Kidney glomerular epithelial cell (primary cell): ENCODE results near the gene SUPT3H.
A peak's percentile ranks its signal among the peaks of the same experiment; 100 is the strongest.
"Not testable (repeated sequence)": the region's sequence is repeated elsewhere in the genome, so short reads cannot be mapped to it uniquely, and the experiment has no call there.

Experiments
- DNase-seq: peaks from one replicate; lab custom pipeline; 2025; lab: John Stamatoyannopoulos, UW

Gene SUPT3H

GRCh38 chr6:44898296-44898930, 479.3 kb downstream of the SUPT3H start:
- DNase-seq, result peak; percentile 44

GRCh38 chr6:44897316-44897715, 480.4 kb downstream of the SUPT3H start:
- DNase-seq, result no peak

- no peak for DNase-seq
Measured at GRCh38 chr6:44896701-44897100, 481.0 kb downstream of the SUPT3H start.

- DNase-seq, result no peak
Measured at GRCh38 chr6:44892579-44892978, 485.2 kb downstream of the SUPT3H start.

- not testable (repeated sequence) for DNase-seq
Measured at GRCh38 chr6:44879071-44879470, 498.7 kb downstream of the SUPT3H start.

GRCh38 chr6:44876638-44877037, 501.1 kb downstream of the SUPT3H start:
- DNase-seq, result not testable (repeated sequence)

- peak; percentile 48 for DNase-seq
Measured at GRCh38 chr6:44869321-44869897, 508.3 kb downstream of the SUPT3H start.

- no peak for DNase-seq
Measured at GRCh38 chr6:44868910-44869309, 508.8 kb downstream of the SUPT3H start.

- no peak for DNase-seq
Measured at GRCh38 chr6:44868335-44868668, 509.4 kb downstream of the SUPT3H start.

GRCh38 chr6:44867571-44868334, 510.0 kb downstream of the SUPT3H start:
- DNase-seq, result no peak

- DNase-seq, result not testable (repeated sequence)
Measured at GRCh38 chr6:44865184-44865583, 512.5 kb downstream of the SUPT3H start.

GRCh38 chr6:44859901-44860410, 517.8 kb downstream of the SUPT3H start:
- no peak for DNase-seq

GRCh38 chr6:44858998-44859397, 518.7 kb downstream of the SUPT3H start:
- DNase-seq, result no peak

GRCh38 chr6:44856479-44856878, 521.3 kb downstream of the SUPT3H start:
- no peak for DNase-seq

- DNase-seq, result peak; percentile 20
Measured at GRCh38 chr6:44855562-44856411, 521.9 kb downstream of the SUPT3H start.

GRCh38 chr6:44854712-44855443, 522.9 kb downstream of the SUPT3H start:
- DNase-seq, result no peak

- no peak for DNase-seq
Measured at GRCh38 chr6:44851176-44851575, 526.6 kb downstream of the SUPT3H start.

GRCh38 chr6:44850312-44850711, 527.4 kb downstream of the SUPT3H start:
- no peak for DNase-seq

GRCh38 chr6:44849806-44850205, 527.9 kb downstream of the SUPT3H start:
- no peak for DNase-seq

GRCh38 chr6:44843734-44844133, 534.0 kb downstream of the SUPT3H start:
- DNase-seq, result no peak

- no peak for DNase-seq
Measured at GRCh38 chr6:44842616-44843015, 535.1 kb downstream of the SUPT3H start.

- no peak for DNase-seq
Measured at GRCh38 chr6:44841829-44842228, 535.9 kb downstream of the SUPT3H start.
